OCI-LY7 (cell line): ENCODE measurements around the gene POLL. TPM values are rescaled to one million over a fixed set of nuclear protein-coding genes. Genes with fewer than 3 reads are reported as not detected.

ENCODE experiments used
- BruUV-seq: library from RNA; stranded (reverse); fragments of 400-500 nt; replicated peaks from 2 replicates; lab custom pipeline; 2021; lab: Mats Ljungman, UMichigan
- CTCF ChIA-PET: fragments of 300-600 bp; sonication (Branson Sonifier 250); formaldehyde crosslinking; loops from one replicate; lab custom pipeline; 2022; ENCODE audit warnings: antibody characterized with exemption; ENCODE audit not compliant: unreplicated experiment; lab: Charles Lee
- POLR2A ChIA-PET: fragments of 300-600 bp; sonication (Branson Sonifier 250); formaldehyde crosslinking; loops from one replicate; lab custom pipeline; 2022; ENCODE audit warnings: antibody characterized with exemption; lab: Charles Lee
- DNase-seq: peaks from one replicate; pipeline ENCODE4 v3.0.0-alpha.2; 2015; ENCODE audit warnings: low spot score
- H2AFZ ChIP-seq: fragments of 200-600 bp; sonication (generic), shearing (Covaris generic); 2 replicates; pipeline ENCODE4 v1.6.1; 2014; ENCODE audit warnings: mild to moderate bottlenecking, antibody characterized with exemption, low read length, moderate library complexity
- H3K27ac ChIP-seq: fragments of 200-600 bp; sonication (generic); 2 replicates; pipeline ENCODE4 v1.5.1; 2014; ENCODE audit warnings: mixed run types, low read depth, mild to moderate bottlenecking, moderate library complexity, low read length, inconsistent platforms; ENCODE audit not compliant: poor library complexity, severe bottlenecking
- H3K36me3 ChIP-seq: fragments of 200-600 bp; sonication (generic); 2 replicates; pipeline ENCODE4 v1.6.1; 2014; ENCODE audit warnings: mild to moderate bottlenecking, antibody characterized with exemption, low read length, moderate library complexity, mixed read lengths; ENCODE audit not compliant: insufficient read depth
- H3K4me1 ChIP-seq: fragments of 200-600 bp; sonication (generic); 2 replicates; pipeline ENCODE4 v1.5.1; 2014; ENCODE audit warnings: mild to moderate bottlenecking, low read length; ENCODE audit not compliant: insufficient read depth, poor library complexity, severe bottlenecking
- H3K4me2 ChIP-seq: fragments of 200-600 bp; sonication (generic); 2 replicates; pipeline ENCODE4 v1.6.1; 2014; ENCODE audit warnings: mild to moderate bottlenecking, low read length
- H3K4me3 ChIP-seq: fragments of 200-600 bp; sonication (generic); 2 replicates; pipeline ENCODE4 v1.5.1; 2014; ENCODE audit warnings: mild to moderate bottlenecking, low read depth, low read length; ENCODE audit not compliant: poor library complexity, severe bottlenecking
- H3K79me2 ChIP-seq: fragments of 200-600 bp; sonication (generic); 2 replicates; pipeline ENCODE4 v1.6.1; 2016; ENCODE audit warnings: low read depth, mild to moderate bottlenecking, low read length, moderate library complexity, mixed read lengths; ENCODE audit not compliant: insufficient read depth
- H3K9me2 ChIP-seq: fragments of 200-600 bp; sonication (generic); 2 replicates; pipeline ENCODE4 v1.6.1; 2016; ENCODE audit warnings: mild to moderate bottlenecking, low read length, mixed read lengths; ENCODE audit not compliant: insufficient read depth
- H3K9me3 ChIP-seq: fragments of 200-600 bp; sonication (generic); 2 replicates; pipeline ENCODE4 v1.6.1; 2014; ENCODE audit warnings: mild to moderate bottlenecking, mixed run types, low read length, mixed read lengths
- H4K20me1 ChIP-seq: fragments of 200-600 bp; sonication (generic); 2 replicates; pipeline ENCODE4 v1.6.1; 2014; ENCODE audit warnings: mild to moderate bottlenecking, antibody characterized with exemption, low read length, moderate library complexity, mixed read lengths; ENCODE audit not compliant: insufficient read depth
- CTCF ChIP-seq: fragments of 200-600 bp; sonication (generic); conservative IDR thresholded peaks from 2 replicates; pipeline ENCODE4 v1.5.1; 2014; ENCODE audit warnings: mild to moderate bottlenecking, antibody characterized with exemption, low read length, moderate library complexity, mixed read lengths
- EZH2phosphoT487 ChIP-seq: fragments of 200-600 bp; sonication (generic); IDR thresholded peaks from 2 replicates; pipeline ENCODE4 v1.6.1; 2018; ENCODE audit warnings: low read depth, borderline replicate concordance, mild to moderate bottlenecking, mixed run types, antibody characterized with exemption, low read length, moderate library complexity, mixed read lengths
- intact Hi-C: fragments of 100-400 bp; cut with micrococcal nuclease; formaldehyde crosslinking; loops from one replicate; pipeline ENCODE4 v1.10.0; 2022; ENCODE audit not compliant: unreplicated experiment
- total RNA-seq, 2 experiments: library from RNA; depleted of rRNA in 1 of 2; stranded (reverse); fragments of >200 nt in 1 of 2; shearing (Covaris generic) in 1 of 2; gene quantifications; 2 replicates each; pipeline ENCODE4 v1.2.3, GENCODE V29; 2014 to 2022

POLL gene
- total RNA-seq, 2 experiments from 2014 or later: 22.0 to 34.0 TPM

GRCh38 chr10:101566333-101567164 lies 21.5 kb downstream of the POLL start:
- intact Hi-C loops: no loop called here
- no peaks in the 10 kb centered on the region for H3K9me2 ChIP-seq
- H4K20me1 ChIP-seq: no peaks in the 10 kb centered on the region
- peaks cover 12% of the 10 kb centered on the region for H3K4me1 ChIP-seq
- H3K27ac ChIP-seq: no peak overlapping the region
- peak; percentile 14 for DNase-seq
- no peaks in the 10 kb centered on the region for H3K36me3 ChIP-seq
- H2AFZ ChIP-seq: no peak overlapping the region
- H3K9me3 ChIP-seq: no peaks in the 10 kb centered on the region
- no peak overlapping the region for H3K4me3 ChIP-seq
- ChIA-PET POLR2A (no interaction called here), CTCF (no interaction called here)
- no TSS peak for BruUV-seq
- no peak overlapping the region for H3K4me2 ChIP-seq
- TF ChIP-seq CTCF (no peak), EZH2phosphoT487 (no peak)
- H3K79me2 ChIP-seq: no peaks in the 10 kb centered on the region

- H2AFZ ChIP-seq: no peak overlapping the region
- no peaks in the 10 kb centered on the region for H3K79me2 ChIP-seq
- H3K4me3 ChIP-seq: no peak overlapping the region
- H3K9me3 ChIP-seq: no peaks in the 10 kb centered on the region
- no peak overlapping the region for H3K4me2 ChIP-seq
- ChIA-PET CTCF (no interaction called here), POLR2A (no interaction called here)
- TF ChIP-seq CTCF: no peak
- no peak for TF ChIP-seq EZH2phosphoT487
- H3K27ac ChIP-seq: no peak overlapping the region
- H4K20me1 ChIP-seq: no peaks in the 10 kb centered on the region
- intact Hi-C loops: no loop called here
- H3K9me2 ChIP-seq: no peaks in the 10 kb centered on the region
- H3K4me1 ChIP-seq: peaks cover 12% of the 10 kb centered on the region
- no peaks in the 10 kb centered on the region for H3K36me3 ChIP-seq
- BruUV-seq: no TSS peak
- no peak for DNase-seq
These were observed 22.1 kb downstream of the POLL start for GRCh38 chr10:101565936-101566332.

GRCh38 chr10:101565370-101565900 lies 22.6 kb downstream of the POLL start:
- Histone ChIP-seq H3K4me1 (peaks cover 8% of the 10 kb centered on the region), H4K20me1 (no peaks in the 10 kb centered on the region), H3K4me2 (no peak overlapping the region), H3K4me3 (no peak overlapping the region), H3K79me2 (no peaks in the 10 kb centered on the region), H3K27ac (no peak overlapping the region), H3K9me2 (no peaks in the 10 kb centered on the region), H3K36me3 (no peaks in the 10 kb centered on the region), H2AFZ (no peak overlapping the region), H3K9me3 (no peaks in the 10 kb centered on the region)
- no TSS peak for BruUV-seq
- no peak for DNase-seq
- intact Hi-C loops: no loop called here
- ChIA-PET CTCF (no interaction called here), POLR2A (no interaction called here)
- no peak for TF ChIP-seq EZH2phosphoT487
- TF ChIP-seq CTCF: no peak
